ENCODE measurements around the gene NCAPG.

GRCh38 chr4:17867276-17867675 lies 56.5 kb downstream of the NCAPG start:
- TF ChIP-seq CTCF (IDR thresholded peaks at IDR 0.05), result no peak
- no peak for TF ChIP-seq EP300 (IDR thresholded peaks at IDR 0.05)
- TF ChIP-seq POLR2A (IDR thresholded peaks at IDR 0.05), result no peak

Measured in sigmoid colon (tissue), 4 donors.